ENCODE results near the gene CRYM.

The CRYM gene

DNA sequence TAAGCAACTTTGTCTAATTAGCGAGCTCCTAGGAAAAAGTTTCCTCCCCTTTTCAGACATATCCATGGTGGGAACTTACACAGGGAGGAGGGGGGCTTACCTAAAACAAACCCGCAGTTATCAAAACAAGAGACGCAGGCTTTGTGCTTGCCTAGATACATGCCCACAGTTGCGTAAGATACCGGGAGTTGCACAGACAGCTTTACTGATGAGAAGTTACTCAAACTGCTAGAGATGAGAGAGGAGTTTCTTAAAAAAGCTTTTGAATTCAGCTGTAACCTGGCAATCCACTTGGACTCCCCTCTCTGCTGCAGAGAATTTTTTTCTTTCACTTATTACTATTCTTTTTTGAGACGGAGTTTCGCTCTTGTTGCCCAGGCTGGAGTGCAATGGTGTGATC is 59.9 kb downstream of the CRYM start:
- H3K4me3 ChIP-seq (ENCODE audit: low read depth, low read length), result no peak overlapping the region
- in situ Hi-C loops (cut with HindIII; ENCODE audit: low sequenced_read_pairs), result no loop called here
- no peak for TF ChIP-seq CTCF (IDR thresholded peaks at IDR 0.05; ENCODE audit: low read depth, low read length)
- no peak for DNase-seq (ENCODE audit: low read depth, low spot score)

DNA sequence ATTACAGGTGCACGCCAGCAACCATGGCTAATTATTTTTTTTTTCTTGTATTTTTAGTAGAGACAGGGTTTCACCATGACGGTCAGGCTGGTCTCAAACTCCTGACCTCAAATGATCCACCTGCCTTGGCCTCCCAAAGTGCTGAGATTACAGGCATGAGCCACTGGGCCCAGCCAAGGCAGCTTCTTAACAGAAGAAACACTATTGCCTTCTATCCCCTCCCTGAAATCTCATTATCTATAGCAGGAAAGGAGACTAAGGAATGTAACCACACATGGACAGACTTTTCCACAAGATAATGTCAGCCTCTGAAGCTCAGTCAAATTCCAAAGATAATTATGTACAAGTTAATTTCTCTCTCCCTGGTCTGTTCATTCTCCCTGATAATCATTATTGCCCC is 61.0 kb downstream of the CRYM start:
- H3K4me3 ChIP-seq (ENCODE audit: low read depth, low read length), result no peak overlapping the region
- no peak for DNase-seq (ENCODE audit: low read depth, low spot score)
- no peak for TF ChIP-seq CTCF (IDR thresholded peaks at IDR 0.05; ENCODE audit: low read depth, low read length)
- in situ Hi-C loops (cut with HindIII; ENCODE audit: low sequenced_read_pairs), result no loop called here

GRCh38 chr16:21214086-21214485 is 64.0 kb downstream of the CRYM start:
- H3K4me3 ChIP-seq (ENCODE audit: low read depth, low read length), result no peak overlapping the region
- TF ChIP-seq CTCF (IDR thresholded peaks at IDR 0.05; ENCODE audit: low read depth, low read length), result no peak
- no peak for DNase-seq (ENCODE audit: low read depth, low spot score)
- in situ Hi-C loops (cut with HindIII; ENCODE audit: low sequenced_read_pairs), result no loop called here

DNA sequence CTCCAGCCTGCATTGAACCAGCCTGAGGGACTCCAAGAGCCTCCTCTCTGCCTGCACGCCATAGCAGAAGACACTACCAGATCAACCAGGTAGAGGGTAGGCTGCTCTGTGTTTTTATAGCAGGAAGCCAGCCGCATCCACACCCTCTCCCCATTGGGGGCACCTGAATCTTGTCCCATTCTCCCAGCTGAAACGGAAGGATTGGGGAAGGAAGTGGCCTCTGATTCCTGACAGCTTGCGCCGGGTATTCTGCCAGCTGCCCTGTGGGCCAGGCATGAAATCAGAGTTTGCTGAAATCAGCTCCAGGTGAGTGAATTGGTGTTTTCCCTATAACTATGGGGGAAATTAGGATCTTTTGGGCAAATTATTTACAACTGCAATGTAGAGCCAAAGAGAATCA is 66.6 kb downstream of the CRYM start, which contains the start of gene ZP2:
Gene ZP2, minus strand, starts transcription at position 89 of the 400 bp plus-strand sequence. Its CDS starts 27 bp downstream, at position 62.
- no peak within 1 kb of the TSS for H3K4me3 ChIP-seq (ENCODE audit: low read depth, low read length)
- DNase-seq (ENCODE audit: low read depth, low spot score), result no peak
- no peak for TF ChIP-seq CTCF (IDR thresholded peaks at IDR 0.05; ENCODE audit: low read depth, low read length)
- in situ Hi-C loops (cut with HindIII; ENCODE audit: low sequenced_read_pairs), result no loop called here

Data from astrocyte of the spinal cord (primary cell).